AG04450 (cell line): ENCODE data around the gene CISD1. TPM values are rescaled to one million over a fixed set of nuclear protein-coding genes. Genes with fewer than 3 reads are reported as not detected.

ENCODE experiments used
- CTCF ChIA-PET: fragments of 300-600, 350-600 bp; formaldehyde crosslinking; extraction: SDS; loops from one replicate; lab custom pipeline; 2022; ENCODE audit warnings: antibody characterized with exemption, inconsistent platforms; lab: Charles Lee
- POLR2A ChIA-PET: fragments of 350-600 bp; formaldehyde crosslinking; extraction: SDS; loops from one replicate; lab custom pipeline; 2021; ENCODE audit warnings: antibody characterized with exemption, inconsistent platforms; lab: Yijun Ruan, JAX
- DNase-seq: peaks from one replicate; pipeline ENCODE4 v3.0.0-alpha.2; 2011; ENCODE audit warnings: low read depth, low spot score
- H3K27ac ChIP-seq: one replicate; pipeline ENCODE4 v1.5.1; 2012; ENCODE audit warnings: low read depth, low read length, control low read depth
- H3K27me3 ChIP-seq: one replicate; pipeline ENCODE4 v1.6.0; 2012; ENCODE audit warnings: low read length; ENCODE audit not compliant: control insufficient read depth, insufficient read depth
- H3K4me3 ChIP-seq: 2 replicates; pipeline ENCODE4 v1.5.1; 2011; ENCODE audit warnings: mild to moderate bottlenecking, low read depth, low read length, control low read depth
- H3K9me3 ChIP-seq: 2 replicates; pipeline ENCODE4 v1.5.1; 2012; ENCODE audit warnings: low read length; ENCODE audit not compliant: control insufficient read depth, insufficient read depth
- polyA plus RNA-seq: library from polyadenylated mRNA; depleted of rRNA; stranded (reverse); fragments of >200 nt; gene quantifications from 2 replicates; pipeline ENCODE4 v1.2.3, GENCODE V29; 2011
- TF ChIP-seq, protein P1 (sequence below): IDR thresholded peaks from 2 replicates; pipeline ENCODE4 v1.5.1; 2011; ENCODE audit warnings: low read depth, low read length, control low read depth, inconsistent platforms

Gene CISD1
- polyA plus RNA-seq, 1 experiment = 80.0 TPM

DNA sequence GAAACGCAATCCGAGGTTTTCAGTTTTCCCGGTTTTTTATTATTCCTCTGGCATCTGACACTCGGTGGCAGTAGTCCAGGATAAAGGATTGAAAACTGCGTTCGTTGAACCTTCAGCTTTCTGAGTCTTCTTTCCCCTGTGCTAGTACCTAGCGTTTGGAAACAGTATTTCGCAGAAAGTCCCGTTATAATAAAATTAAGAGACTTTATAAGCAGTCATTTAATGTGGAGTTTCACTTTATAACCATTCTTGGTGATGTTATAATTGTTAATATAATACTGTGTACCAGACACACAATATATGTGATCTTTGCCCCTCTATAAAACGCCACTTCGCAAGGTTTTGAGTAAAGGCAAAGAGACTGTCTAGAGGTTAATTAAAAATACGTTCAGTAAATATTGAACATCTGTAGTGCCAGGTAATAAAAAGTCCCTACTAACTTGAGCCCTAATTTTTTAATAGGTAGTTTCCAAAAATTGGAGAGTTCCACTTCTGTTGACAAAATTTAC is 874 bp downstream of the CISD1 start:
- POLR2A ChIA-PET = no interaction called here
- no peak for DNase-seq
- Histone ChIP-seq H3K4me3 (peak overlapping the region; percentile 87), H3K27me3 (no peaks in the 10 kb centered on the region), H3K27ac (peak overlapping the region; percentile 94), H3K9me3 (no peaks in the 10 kb centered on the region; the same call in 1 of the 2 replicates)
- TF ChIP-seq, protein P1, sequence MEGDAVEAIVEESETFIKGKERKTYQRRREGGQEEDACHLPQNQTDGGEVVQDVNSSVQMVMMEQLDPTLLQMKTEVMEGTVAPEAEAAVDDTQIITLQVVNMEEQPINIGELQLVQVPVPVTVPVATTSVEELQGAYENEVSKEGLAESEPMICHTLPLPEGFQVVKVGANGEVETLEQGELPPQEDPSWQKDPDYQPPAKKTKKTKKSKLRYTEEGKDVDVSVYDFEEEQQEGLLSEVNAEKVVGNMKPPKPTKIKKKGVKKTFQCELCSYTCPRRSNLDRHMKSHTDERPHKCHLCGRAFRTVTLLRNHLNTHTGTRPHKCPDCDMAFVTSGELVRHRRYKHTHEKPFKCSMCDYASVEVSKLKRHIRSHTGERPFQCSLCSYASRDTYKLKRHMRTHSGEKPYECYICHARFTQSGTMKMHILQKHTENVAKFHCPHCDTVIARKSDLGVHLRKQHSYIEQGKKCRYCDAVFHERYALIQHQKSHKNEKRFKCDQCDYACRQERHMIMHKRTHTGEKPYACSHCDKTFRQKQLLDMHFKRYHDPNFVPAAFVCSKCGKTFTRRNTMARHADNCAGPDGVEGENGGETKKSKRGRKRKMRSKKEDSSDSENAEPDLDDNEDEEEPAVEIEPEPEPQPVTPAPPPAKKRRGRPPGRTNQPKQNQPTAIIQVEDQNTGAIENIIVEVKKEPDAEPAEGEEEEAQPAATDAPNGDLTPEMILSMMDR = no peak
- CTCF ChIA-PET = interaction anchor here (1.4 to 1.8 kb wide), 2 partner anchors 29 to 93 kb away, joined by 4 to 12 read pairs; no protein-coding TSS in a partner anchor

DNA sequence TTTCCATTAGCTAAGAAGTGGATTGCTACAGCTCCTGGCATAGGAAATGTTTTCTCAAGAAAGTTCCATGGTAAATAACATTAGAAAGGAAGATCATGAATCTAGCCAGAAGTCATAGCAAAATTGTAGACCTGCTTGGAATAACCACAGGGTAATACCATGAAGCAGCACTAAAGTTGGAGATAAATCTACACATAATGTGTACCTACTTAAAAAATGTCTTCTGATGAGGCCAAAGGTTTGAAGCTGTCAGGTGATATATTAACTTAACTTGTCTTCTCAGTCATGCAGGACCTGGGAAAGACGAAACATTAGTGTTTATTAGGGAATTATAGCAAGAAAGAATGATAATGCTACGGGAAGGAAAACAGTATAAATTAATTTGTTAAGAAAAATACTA is 6.3 kb downstream of the CISD1 start:
- POLR2A ChIA-PET = no interaction called here

DNA sequence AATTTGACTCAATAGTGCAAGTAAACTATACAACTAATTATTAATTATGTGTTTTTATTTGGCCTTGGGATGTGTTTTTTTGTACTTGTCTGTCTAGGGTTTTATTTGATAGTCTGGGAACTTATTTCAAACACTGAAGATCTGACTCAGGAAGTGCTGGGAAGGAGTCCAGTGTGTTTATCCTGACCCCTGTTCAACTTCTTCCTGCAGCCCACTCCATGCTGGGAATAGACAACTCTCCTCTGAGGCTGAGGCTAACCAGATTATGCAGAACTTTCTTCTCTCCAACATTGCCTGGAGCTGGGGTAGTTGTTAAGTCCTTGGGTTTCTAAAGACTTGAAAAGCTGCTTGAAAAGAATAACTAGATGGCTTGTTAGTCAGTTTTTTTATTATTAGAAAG is 6.9 kb downstream of the CISD1 start:
- CTCF ChIA-PET = interaction anchor here (1.0 to 4.4 kb wide), 3 partner anchors 15 to 96 kb away, joined by 3 to 21 read pairs (median 3); no protein-coding TSS in a partner anchor
- H3K27me3 ChIP-seq = no peaks in the 10 kb centered on the region
- POLR2A ChIA-PET = interaction anchor here (0.6 kb wide), 1 partner anchor 34 kb away, joined by 4 read pairs; no protein-coding TSS in a partner anchor
- no peak for DNase-seq
- no peaks in the 10 kb centered on the region for H3K9me3 ChIP-seq
- no peak overlapping the region for H3K27ac ChIP-seq
- H3K4me3 ChIP-seq = no peak overlapping the region
- TF ChIP-seq, protein P1 = no peak

More for the DNA sequence above, 6.3 kb downstream of the CISD1 start:
- DNase-seq = no peak
- TF ChIP-seq, protein P1 = no peak
- CTCF ChIA-PET = interaction anchor here (1.0 to 4.4 kb wide), 3 partner anchors 16 to 98 kb away, joined by 3 to 21 read pairs (median 4); no protein-coding TSS in a partner anchor
- H3K4me3 ChIP-seq = no peak overlapping the region
- H3K27me3 ChIP-seq = no peaks in the 10 kb centered on the region
- H3K27ac ChIP-seq = no peak overlapping the region
- H3K9me3 ChIP-seq = no peaks in the 10 kb centered on the region

DNA sequence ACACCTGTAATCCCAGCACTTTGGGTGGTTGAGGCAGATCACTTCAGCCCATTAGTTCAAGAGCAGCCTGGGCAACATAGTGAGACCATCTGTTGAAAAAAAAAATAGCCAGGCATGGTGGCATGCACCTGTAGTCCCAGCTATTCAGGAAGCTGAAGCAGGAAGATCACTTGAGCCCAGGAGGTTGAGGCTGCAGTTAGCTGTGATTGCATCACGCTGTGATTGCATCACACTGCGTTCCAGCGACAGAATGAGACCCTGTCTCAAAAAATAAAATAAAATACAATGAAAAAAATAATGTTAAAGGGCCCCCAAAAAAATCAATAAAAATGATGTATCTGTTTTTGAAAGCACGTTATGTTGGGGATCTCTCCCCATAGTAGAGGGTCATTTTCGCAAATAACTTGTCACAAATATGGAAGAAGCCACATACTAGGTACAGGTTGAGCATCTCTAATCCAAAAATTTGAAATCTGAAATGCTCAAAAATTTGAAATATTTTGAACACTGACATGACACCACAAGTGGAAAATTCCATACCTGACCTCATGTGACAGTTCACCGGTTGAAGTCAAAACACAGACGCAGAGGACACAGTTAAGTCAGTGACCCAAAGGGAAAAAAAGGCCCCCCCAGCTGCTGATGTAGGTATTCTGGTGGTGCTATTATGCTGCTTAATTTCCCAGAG is 9.5 kb downstream of the CISD1 start:
- TF ChIP-seq, protein P1 = no peak
- CTCF ChIA-PET = interaction anchor here (1.1 to 4.4 kb wide), 2 partner anchors 13 to 100 kb away, joined by 3 to 21 read pairs; no protein-coding TSS in a partner anchor
- no peaks in the 10 kb centered on the region for H3K9me3 ChIP-seq
- H3K27ac ChIP-seq = no peak overlapping the region
- POLR2A ChIA-PET = no interaction called here
- no peak for DNase-seq
- H3K4me3 ChIP-seq = no peak overlapping the region
- H3K27me3 ChIP-seq = no peaks in the 10 kb centered on the region

DNA sequence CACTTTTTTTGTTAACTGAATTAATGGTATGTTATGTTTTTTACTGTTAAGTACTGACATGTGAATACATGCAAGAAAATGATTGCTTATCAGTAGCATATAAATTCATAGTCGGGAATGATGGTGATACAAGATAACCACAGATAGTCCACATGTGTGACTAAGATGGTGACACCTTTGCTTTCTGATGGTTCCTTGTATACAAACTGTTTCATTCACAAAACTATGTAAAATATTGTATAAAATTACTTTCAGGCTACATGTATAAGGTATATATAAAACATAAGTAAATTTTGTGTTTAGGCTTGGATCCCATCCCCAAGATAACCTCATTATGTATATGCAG is 10.0 kb downstream of the CISD1 start:
- Histone ChIP-seq H3K4me3 (no peak overlapping the region), H3K27me3 (no peaks in the 10 kb centered on the region), H3K9me3 (no peaks in the 10 kb centered on the region), H3K27ac (no peak overlapping the region)
- ChIA-PET CTCF (no interaction called here), POLR2A (no interaction called here)
- TF ChIP-seq, protein P1 = no peak
- no peak for DNase-seq
